HepG2 (cell line): ENCODE data around the gene SLC12A5. TPM values are rescaled to one million over a fixed set of nuclear protein-coding genes. Genes with fewer than 3 reads are reported as not detected.

Experiments
- ATAC-seq: fragments of 200-7000 bp; cut with Tn5 transposase; 3 replicates; pipeline ENCODE4 v1.9.1; 2020; ENCODE audit warnings: mild to moderate bottlenecking, moderate library complexity
- BruUV-seq: library from RNA; stranded (reverse); fragments of 400-500 nt; replicated peaks from 2 replicates; lab custom pipeline; 2021; lab: Mats Ljungman, UMichigan
- CTCF ChIA-PET: fragments of 300-600 bp; formaldehyde crosslinking; extraction: SDS; loops from one replicate; lab custom pipeline; 2021; ENCODE audit warnings: low total read pairs, inconsistent platforms, low intra/inter-chr PET ratio; lab: Yijun Ruan, JAX
- POLR2A ChIA-PET: fragments of 350-600 bp; sonication (Branson Sonifier 250); formaldehyde crosslinking; loops from one replicate; lab custom pipeline; 2020; ENCODE audit warnings: antibody characterized with exemption, inconsistent platforms; lab: Yijun Ruan, JAX
- DNase-seq: peaks from one replicate; pipeline ENCODE4 v3.0.0-alpha.2; 2015; ENCODE audit warnings: low spot score
- FAIRE-seq: peaks from 3 replicates; lab custom pipeline; 2011; peaks lifted over from hg19 to GRCh38; lab: Jason Lieb, UNC
- H2AFZ ChIP-seq: one replicate; pipeline ENCODE4 v1.6.1; 2011; ENCODE audit warnings: low read length, inconsistent platforms
- H3K27ac ChIP-seq: fragments of 300-600 bp; 3 replicates; pipeline ENCODE4 v1.8.0; 2011; ENCODE audit warnings: mixed run types, mild to moderate bottlenecking, mixed read lengths, low read length, inconsistent platforms; ENCODE audit not compliant: insufficient read depth; ENCODE audit errors: extremely low read length
- H3K27me3 ChIP-seq, 2 experiments: fragments of 200-600 bp in 1 of 2; 2 replicates in 1 of 2; 3 replicates in 1 of 2; pipeline versions ENCODE4 v1.6.0 to v1.8.0; 2011; ENCODE audit warnings: low read length in 2 of 2, mild to moderate bottlenecking in 2 of 2, moderate library complexity in 2 of 2, inconsistent platforms in 1 of 2; ENCODE audit not compliant: insufficient read depth in 2 of 2, control insufficient read depth in 1 of 2
- H3K36me3 ChIP-seq, 2 experiments: fragments of 200-600 bp in 1 of 2; replicated peaks in 1 of 2; 2 replicates in 1 of 2; 3 replicates in 1 of 2; pipeline versions ENCODE4 v1.5.1 to v1.8.0; 2011; ENCODE audit warnings: low read length in 2 of 2, inconsistent platforms in 1 of 2; ENCODE audit not compliant: insufficient read depth in 2 of 2, control insufficient read depth in 1 of 2
- H3K4me1 ChIP-seq: 2 replicates; pipeline ENCODE4 v1.5.1; 2012; ENCODE audit warnings: low read length, inconsistent platforms; ENCODE audit not compliant: insufficient read depth
- H3K4me2 ChIP-seq: 2 replicates; pipeline ENCODE4 v1.6.0; 2011; ENCODE audit warnings: low read depth, low read length, inconsistent platforms
- H3K4me3 ChIP-seq, 3 experiments: fragments of 200-600 bp in 1 of 3; sonication (generic), shearing (Covaris generic) in 1 of 3; replicated peaks in 1 of 3; 2 replicates each; pipeline ENCODE4 v1.5.1; 2011 to 2016; ENCODE audit warnings: low read length in 3 of 3, inconsistent platforms in 2 of 3, low read depth in 2 of 3, mild to moderate bottlenecking in 2 of 3, control low read depth in 1 of 3, mixed read lengths in 1 of 3; ENCODE audit not compliant: insufficient read depth in 1 of 3
- H3K79me2 ChIP-seq: one replicate; pipeline ENCODE4 v1.6.1; 2011; ENCODE audit warnings: low read length, inconsistent platforms; ENCODE audit not compliant: insufficient read depth
- H3K9ac ChIP-seq: 2 replicates; pipeline ENCODE4 v1.6.0; 2011; ENCODE audit warnings: mild to moderate bottlenecking, low read depth, low read length, inconsistent platforms; ENCODE audit not compliant: insufficient read depth
- H3K9me3 ChIP-seq: 2 replicates; pipeline ENCODE4 v1.5.1; 2012; ENCODE audit warnings: mild to moderate bottlenecking, low read length
- H4K20me1 ChIP-seq: 2 replicates; pipeline ENCODE4 v1.6.0; 2011; ENCODE audit warnings: inconsistent platforms, mild to moderate bottlenecking, low read length, moderate library complexity; ENCODE audit not compliant: insufficient read depth
- LRRFIP1 ChIP-seq: sonication (generic); formaldehyde crosslinking; conservative IDR thresholded peaks from 2 replicates; pipeline ENCODE4 v1.4.0; 2020; ENCODE audit warnings: missing genetic modification reagents
- ZFP36L2 ChIP-seq: sonication (generic); formaldehyde crosslinking; IDR thresholded peaks from 2 replicates; pipeline ENCODE4 v1.4.0; 2020; ENCODE audit warnings: missing genetic modification reagents
- ZNF20 ChIP-seq: sonication (generic); formaldehyde crosslinking; IDR thresholded peaks from 2 replicates; pipeline ENCODE4 v1.4.0; 2020; ENCODE audit warnings: mild to moderate bottlenecking, moderate library complexity, missing genetic modification reagents
- WGBS: methylation state at CpG from one replicate; pipeline ENCODE4 v1.1.6; 2017; ENCODE audit warnings: low lambda C conversion rate; 5-methylcytosine and 5-hydroxymethylcytosine counted together
- in situ Hi-C: cut with HindIII; loops from 2 replicates; pipeline ENCODE4 v1.10.0; 2017; ENCODE audit warnings: low pct_unique_long_range_greater_than_20kb; ENCODE audit not compliant: extremely low pct_ligation_motif_present
- intact Hi-C: fragments of 100-400 bp; cut with micrococcal nuclease; formaldehyde crosslinking; loops from one replicate; pipeline ENCODE4 v1.10.0; 2022; ENCODE audit not compliant: unreplicated experiment
- polyA plus RNA-seq, 8 experiments: library from polyadenylated mRNA; depleted of rRNA in 3 of 8; stranded (reverse) in 7 of 8; unstranded in 1 of 8; fragments of >200 nt; fragmentation: Illumina TruSeq in 4 of 8; extraction: Trizol in 4 of 8; gene quantifications; 2 replicates each; pipeline versions ENCODE4 v1.2.1 to v1.2.3, GENCODE V29; 2011 to 2016; ENCODE audit warnings: low read depth in 4 of 8, missing spikeins in 1 of 8, mixed read lengths in 1 of 8; ENCODE audit not compliant: insufficient read depth in 1 of 8
- total RNA-seq, 5 experiments: library from RNA; depleted of rRNA; stranded (reverse); fragments of >200 nt; fragmentation: Illumina TruSeq; extraction: Trizol; gene quantifications; 2 replicates each; pipeline ENCODE4 v1.2.3, GENCODE V29; 2016; ENCODE audit warnings: low read depth in 1 of 5
- TF ChIP-seq, protein P1 (sequence below): sonication (generic); formaldehyde crosslinking; IDR thresholded peaks from 2 replicates; pipeline ENCODE4 v1.4.0; 2020; ENCODE audit warnings: missing genetic modification reagents, low read depth, mild to moderate bottlenecking, borderline replicate concordance
- TF ChIP-seq, protein P2 (sequence below): sonication (generic); formaldehyde crosslinking; IDR thresholded peaks from 2 replicates; pipeline ENCODE4 v1.8.0; 2022; ENCODE audit warnings: missing genetic modification reagents, mild to moderate bottlenecking, moderate library complexity, borderline replicate concordance
- TF ChIP-seq, protein P3 (sequence below): sonication (generic); formaldehyde crosslinking; IDR thresholded peaks from 2 replicates; pipeline ENCODE4 v1.9.0; 2021; ENCODE audit warnings: missing genetic modification reagents, borderline replicate concordance

SLC12A5 gene
- total and polyA plus RNA-seq, 2 of the 13 experiments (the other 11 are each of a cell fraction or from before 2014, with no cell fraction given), result 4.3 to 5.4 TPM

DNA sequence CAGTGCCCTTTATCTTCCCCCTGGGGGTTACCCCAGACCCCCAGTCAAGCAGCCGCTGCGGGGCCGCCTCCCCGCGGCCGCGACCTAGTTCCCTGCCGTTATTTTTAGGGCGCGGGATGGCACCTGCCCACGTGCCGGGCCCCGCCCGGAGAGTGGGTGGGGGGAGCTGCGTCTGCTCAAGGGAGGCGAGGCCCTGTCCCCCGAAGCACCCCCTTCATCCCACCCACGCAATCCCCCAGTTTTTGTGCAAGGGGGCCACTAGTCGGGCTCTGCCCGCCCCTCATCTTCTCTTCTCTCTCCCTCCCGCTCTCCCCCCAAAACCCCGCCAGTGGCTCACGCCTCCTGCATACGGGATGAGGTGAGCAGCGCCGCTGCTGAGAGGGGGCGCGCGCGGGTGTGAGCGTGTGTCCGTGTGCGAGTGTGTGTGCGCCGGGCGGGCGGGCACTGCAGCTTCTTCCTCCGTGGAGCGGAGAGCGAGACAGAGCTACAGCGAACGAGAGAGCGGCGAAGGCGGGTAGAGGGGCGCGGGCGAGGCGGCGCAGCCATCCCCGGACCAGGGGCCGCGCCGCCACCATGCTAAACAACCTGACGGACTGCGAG, at the start of gene SLC12A5 (continued):
- no peak for TF ChIP-seq LRRFIP1

GRCh38 chr20:45981261-45981660, 47.8 kb upstream of the SLC12A5 start:
- no peaks in the 10 kb centered on the region for H3K79me2 ChIP-seq
- H2AFZ ChIP-seq, result no peak overlapping the region
- WGBS, result 20% methylated on average over 6 of the region's 6 CpGs
- in situ Hi-C loops, result no loop called here
- BruUV-seq, result no TSS peak
- TF ChIP-seq, protein P1, sequence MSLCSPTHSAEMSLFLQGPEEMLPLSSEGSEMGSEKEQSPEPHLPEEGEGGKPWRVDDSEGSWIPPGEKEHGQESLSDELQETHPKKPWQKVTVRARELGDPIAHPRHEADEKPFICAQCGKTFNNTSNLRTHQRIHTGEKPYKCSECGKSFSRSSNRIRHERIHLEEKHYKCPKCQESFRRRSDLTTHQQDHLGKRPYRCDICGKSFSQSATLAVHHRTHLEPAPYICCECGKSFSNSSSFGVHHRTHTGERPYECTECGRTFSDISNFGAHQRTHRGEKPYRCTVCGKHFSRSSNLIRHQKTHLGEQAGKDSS (CRISPR knock-in tag), result peak; percentile 87; the same call in 1 of the 2 replicates
- TF ChIP-seq ZNF20 (CRISPR knock-in tag), result no peak
- TF ChIP-seq, protein P2, sequence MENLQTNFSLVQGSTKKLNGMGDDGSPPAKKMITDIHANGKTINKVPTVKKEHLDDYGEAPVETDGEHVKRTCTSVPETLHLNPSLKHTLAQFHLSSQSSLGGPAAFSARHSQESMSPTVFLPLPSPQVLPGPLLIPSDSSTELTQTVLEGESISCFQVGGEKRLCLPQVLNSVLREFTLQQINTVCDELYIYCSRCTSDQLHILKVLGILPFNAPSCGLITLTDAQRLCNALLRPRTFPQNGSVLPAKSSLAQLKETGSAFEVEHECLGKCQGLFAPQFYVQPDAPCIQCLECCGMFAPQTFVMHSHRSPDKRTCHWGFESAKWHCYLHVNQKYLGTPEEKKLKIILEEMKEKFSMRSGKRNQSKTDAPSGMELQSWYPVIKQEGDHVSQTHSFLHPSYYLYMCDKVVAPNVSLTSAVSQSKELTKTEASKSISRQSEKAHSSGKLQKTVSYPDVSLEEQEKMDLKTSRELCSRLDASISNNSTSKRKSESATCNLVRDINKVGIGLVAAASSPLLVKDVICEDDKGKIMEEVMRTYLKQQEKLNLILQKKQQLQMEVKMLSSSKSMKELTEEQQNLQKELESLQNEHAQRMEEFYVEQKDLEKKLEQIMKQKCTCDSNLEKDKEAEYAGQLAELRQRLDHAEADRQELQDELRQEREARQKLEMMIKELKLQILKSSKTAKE, result no peak
- TF ChIP-seq ZFP36L2 (CRISPR knock-in tag), result no peak
- TF ChIP-seq, protein P3, sequence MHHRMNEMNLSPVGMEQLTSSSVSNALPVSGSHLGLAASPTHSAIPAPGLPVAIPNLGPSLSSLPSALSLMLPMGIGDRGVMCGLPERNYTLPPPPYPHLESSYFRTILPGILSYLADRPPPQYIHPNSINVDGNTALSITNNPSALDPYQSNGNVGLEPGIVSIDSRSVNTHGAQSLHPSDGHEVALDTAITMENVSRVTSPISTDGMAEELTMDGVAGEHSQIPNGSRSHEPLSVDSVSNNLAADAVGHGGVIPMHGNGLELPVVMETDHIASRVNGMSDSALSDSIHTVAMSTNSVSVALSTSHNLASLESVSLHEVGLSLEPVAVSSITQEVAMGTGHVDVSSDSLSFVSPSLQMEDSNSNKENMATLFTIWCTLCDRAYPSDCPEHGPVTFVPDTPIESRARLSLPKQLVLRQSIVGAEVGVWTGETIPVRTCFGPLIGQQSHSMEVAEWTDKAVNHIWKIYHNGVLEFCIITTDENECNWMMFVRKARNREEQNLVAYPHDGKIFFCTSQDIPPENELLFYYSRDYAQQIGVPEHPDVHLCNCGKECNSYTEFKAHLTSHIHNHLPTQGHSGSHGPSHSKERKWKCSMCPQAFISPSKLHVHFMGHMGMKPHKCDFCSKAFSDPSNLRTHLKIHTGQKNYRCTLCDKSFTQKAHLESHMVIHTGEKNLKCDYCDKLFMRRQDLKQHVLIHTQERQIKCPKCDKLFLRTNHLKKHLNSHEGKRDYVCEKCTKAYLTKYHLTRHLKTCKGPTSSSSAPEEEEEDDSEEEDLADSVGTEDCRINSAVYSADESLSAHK (CRISPR knock-in tag), result no peak
- H3K36me3 ChIP-seq, result no peaks in the 10 kb centered on the region
- intact Hi-C loops, result no loop called here
- ATAC-seq, result no peak
- H3K27ac ChIP-seq, result no peak overlapping the region
- DNase-seq, result no peak
- no peaks in the 10 kb centered on the region for H3K9me3 ChIP-seq
- no peak overlapping the region for H3K4me2 ChIP-seq
- peaks cover 2 to 19% of the 10 kb centered on the region in 2 experiments; a peak in 3 of 5 replicates for H3K27me3 ChIP-seq
- no peak for FAIRE-seq
- no peak overlapping the region for H3K4me3 ChIP-seq
- CTCF ChIA-PET, result no interaction called here
- no peaks in the 10 kb centered on the region for H4K20me1 ChIP-seq
- no peaks in the 10 kb centered on the region for H3K4me1 ChIP-seq
- no peak overlapping the region for H3K9ac ChIP-seq
- POLR2A ChIA-PET, result no interaction called here
